Nephron (organoid): Measurements from ENCODE around the gene TCERG1L.

Experiments used
- H3K27ac Mint-ChIP-seq, 3 experiments: 2 replicates each; pipeline ENCODE4 v1.8.0; 2020; ENCODE audit warnings: mixed read lengths in 3 of 3, mild to moderate bottlenecking in 2 of 3, moderate library complexity in 1 of 3
- H3K27me3 Mint-ChIP-seq: 2 replicates; pipeline ENCODE4 v1.8.0; 2021; ENCODE audit warnings: low read depth, mild to moderate bottlenecking, moderate library complexity, mixed read lengths
- H3K36me3 Mint-ChIP-seq: 2 replicates; pipeline ENCODE4 v1.8.0; 2020; ENCODE audit warnings: low read depth, mixed read lengths
- H3K4me1 Mint-ChIP-seq: 2 replicates; pipeline ENCODE4 v1.8.0; 2020; ENCODE audit warnings: mixed read lengths
- H3K4me3 Mint-ChIP-seq, 3 experiments: 2 replicates each; pipeline ENCODE4 v1.8.0; 2020; ENCODE audit warnings: mild to moderate bottlenecking in 3 of 3, mixed read lengths in 3 of 3, moderate library complexity in 2 of 3
- H3K9me3 Mint-ChIP-seq: 2 replicates; pipeline ENCODE4 v1.8.0; 2020; ENCODE audit warnings: mixed read lengths
- CTCF ChIP-seq, 3 experiments: fragments of 200-600 bp; sonication (generic); IDR thresholded peaks; one replicate each; pipeline ENCODE4 v1.5.0; 2021; ENCODE audit warnings: antibody characterized with exemption in 3 of 3; ENCODE audit not compliant: unreplicated experiment in 3 of 3

The TCERG1L gene

GRCh38 chr10:131043039-131043691 is 268.4 kb downstream of the TCERG1L start:
- TF ChIP-seq CTCF (IDR thresholded peaks at IDR 0.05; ENCODE audit: unreplicated experiment in 3 of 3): no peak
- H3K4me1 Mint-ChIP-seq: peaks cover 5% of the 10 kb centered on the region
- no peaks in the 10 kb centered on the region for H3K36me3 Mint-ChIP-seq
- peaks cover 10% of the 10 kb centered on the region for H3K9me3 Mint-ChIP-seq
- H3K27me3 Mint-ChIP-seq: peaks cover 46% of the 10 kb centered on the region
- H3K4me3 Mint-ChIP-seq: no peak overlapping the region
- H3K27ac Mint-ChIP-seq: no peak overlapping the region
